ENCODE measurements around the gene NPY2R.

NPY2R gene

DNA sequence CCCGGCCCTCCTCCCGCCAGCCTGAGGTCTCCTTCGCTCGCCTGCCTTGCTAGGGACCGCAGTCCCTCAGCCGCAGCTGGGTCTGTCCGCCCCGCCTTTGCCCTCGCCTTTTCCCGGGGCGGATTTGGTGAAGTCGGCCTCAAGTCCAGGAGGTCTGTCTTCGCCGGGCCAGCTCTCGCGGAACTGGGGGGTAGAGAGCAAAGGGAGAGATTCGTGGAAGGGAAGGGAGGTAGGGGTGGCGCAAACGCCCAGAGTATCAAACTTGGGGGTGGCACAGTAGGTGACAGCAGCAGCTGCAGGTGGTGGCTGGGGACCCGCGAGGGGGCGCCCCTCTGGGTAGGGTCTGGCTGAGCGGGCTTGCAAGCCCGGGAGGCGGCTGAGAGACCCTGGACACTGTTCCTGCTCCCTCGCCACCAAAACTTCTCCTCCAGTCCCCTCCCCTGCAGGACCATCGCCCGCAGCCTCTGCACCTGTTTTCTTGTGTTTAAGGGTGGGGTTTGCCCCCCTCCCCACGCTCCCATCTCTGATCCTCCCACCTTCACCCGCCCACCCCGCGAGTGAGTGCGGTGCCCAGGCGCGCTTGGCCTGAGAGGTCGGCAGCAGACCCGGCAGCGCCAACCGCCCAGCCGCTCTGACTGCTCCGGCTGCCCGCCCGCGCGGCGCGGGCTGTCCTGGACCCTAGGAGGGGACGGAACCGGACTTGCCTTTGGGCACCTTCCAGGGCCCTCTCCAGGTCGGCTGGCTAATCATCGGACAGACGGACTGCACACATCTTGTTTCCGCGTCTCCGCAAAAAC is at the start of gene NPY2R:
Gene NPY2R, plus strand, starts transcription at position 379 of the 797 bp plus-strand sequence. CDS start 5,304 bp downstream, outside the sequence.
- DNase-seq: no peak

DNA sequence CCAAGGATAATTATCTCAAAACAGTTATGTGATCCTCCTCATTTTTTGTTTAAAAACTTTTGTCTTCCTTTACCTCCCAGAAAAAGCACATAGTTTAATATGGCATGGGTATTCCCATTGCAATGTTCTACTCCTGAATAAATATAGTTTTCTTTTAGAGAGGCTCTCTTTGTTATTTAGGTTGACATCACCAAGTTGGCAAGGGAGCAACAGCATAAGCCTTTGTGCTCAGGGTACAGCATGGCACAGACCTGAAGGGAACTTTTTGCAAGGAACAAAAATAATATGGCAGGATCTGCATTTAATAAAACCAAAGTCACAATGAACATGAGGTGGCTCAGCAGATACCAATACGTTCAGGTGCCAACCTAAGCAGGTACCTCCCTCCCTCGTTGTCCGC is 47.1 kb upstream of the NPY2R start:
- DNase-seq: no peak

DNA sequence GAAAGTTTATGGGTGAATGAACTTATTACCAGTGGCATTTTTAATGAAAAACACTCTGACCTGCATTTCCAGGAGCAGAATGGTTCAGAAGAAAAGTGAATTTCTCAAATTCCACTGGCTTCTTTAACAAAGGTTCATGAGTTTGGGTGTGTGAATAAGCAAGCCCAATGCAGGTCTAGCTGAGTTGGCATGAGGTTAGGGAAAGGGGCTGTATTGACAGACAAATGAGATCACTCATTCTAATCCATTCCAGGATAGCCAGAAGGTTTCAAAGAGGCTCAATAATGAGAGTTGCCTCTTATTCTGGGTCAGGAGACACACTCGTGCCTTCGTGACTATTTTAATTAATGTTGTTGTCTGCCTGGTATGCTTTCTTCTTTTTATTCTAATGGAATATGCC is 43.7 kb upstream of the NPY2R start:
- no peak for DNase-seq

GRCh38 chr4:155170569-155170968 is 37.9 kb upstream of the NPY2R start:
- DNase-seq: peak in 1 of 3 experiments; percentile 33

GRCh38 chr4:155173371-155173770 is 35.1 kb upstream of the NPY2R start:
- no peak for DNase-seq

GRCh38 chr4:155174668-155175067 is 33.8 kb upstream of the NPY2R start:
- DNase-seq: no peak

- no peak for DNase-seq
Measured at GRCh38 chr4:155179216-155179615, 29.2 kb upstream of the NPY2R start.

DNA sequence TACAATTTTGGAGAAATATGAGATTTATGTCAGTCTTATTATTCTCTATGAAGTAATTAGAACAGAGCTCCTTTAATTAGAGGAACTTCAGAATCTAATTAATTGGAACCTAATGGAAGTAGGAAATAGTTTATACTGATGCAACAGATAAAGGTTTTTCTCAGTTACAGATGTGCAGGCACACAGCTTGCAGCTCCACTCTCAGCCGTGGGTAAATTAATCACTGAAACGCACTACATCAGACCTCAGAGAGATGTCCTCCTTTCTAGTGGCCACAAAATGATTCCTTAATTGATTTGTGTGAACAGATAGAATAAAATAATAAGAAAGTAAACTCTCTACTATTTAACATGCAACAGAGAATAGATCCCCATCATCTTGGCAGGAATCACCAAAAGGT is 21.5 kb upstream of the NPY2R start:
- DNase-seq: no peak

DNA sequence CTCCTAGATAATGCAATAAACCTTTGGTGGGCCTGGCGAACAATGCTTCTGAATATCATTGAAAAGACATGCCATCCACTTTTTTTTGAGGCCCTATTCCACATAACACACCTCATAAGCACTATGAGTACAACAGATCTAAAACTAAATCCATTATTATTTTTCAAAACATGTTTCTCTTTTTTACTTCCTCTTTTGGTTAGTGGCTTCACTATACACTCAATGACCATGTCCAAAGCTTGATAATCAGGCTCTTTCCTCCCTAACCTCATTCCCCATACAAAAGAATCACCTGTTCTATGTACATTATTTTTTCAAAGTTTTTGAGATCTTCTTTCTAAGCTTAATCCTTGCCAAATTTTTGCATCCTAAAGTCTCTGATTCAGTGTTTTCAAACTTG is 20.4 kb upstream of the NPY2R start:
- no peak for DNase-seq

DNA sequence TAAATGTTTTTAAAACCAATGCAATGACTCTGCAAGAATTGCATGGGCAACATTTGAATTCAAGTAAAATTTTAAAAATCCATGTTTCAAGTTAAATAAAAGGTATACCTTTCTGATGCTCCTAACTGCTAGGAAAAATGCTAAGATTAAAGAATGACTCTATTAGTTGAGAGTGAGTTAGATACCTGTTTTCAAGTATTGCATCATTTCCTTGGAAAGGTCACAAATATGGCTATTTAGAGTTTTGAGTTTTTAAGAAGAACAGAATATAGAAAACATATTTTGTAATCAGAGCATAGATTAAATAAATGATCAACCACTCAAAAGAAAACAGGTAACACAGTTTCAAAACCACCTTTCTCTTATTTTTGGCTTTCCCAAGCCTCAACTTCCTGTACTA is 18.3 kb upstream of the NPY2R start:
- DNase-seq: no peak

DNA sequence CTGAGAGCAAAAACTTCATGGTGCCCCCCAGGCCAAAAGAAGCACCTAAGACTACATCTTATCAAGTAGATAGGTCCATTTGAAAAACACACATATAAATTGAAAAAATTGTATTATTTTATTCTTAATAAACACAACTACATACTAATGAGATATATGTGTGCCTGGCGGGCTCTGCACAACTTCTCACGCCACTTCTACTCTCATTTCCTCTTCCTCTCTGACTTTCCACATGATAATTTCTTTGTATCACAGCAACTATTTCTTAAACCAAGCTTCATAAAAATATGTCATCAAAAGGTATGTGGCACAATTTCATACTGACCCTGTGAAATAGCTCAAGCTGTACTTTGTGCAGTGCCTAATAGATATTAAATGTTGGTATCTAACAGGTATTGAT is 10.7 kb upstream of the NPY2R start:
- no peak for DNase-seq

- peak in 2 of 3 experiments; percentile 16 to 44 for DNase-seq
Measured at GRCh38 chr4:155207534-155208257, 740 bp upstream of the NPY2R start.

GRCh38 chr4:155220025-155220424 is 11.6 kb downstream of the NPY2R start:
- no peak for DNase-seq

- DNase-seq: no peak
Measured at GRCh38 chr4:155227131-155227530, 18.7 kb downstream of the NPY2R start.

DNA sequence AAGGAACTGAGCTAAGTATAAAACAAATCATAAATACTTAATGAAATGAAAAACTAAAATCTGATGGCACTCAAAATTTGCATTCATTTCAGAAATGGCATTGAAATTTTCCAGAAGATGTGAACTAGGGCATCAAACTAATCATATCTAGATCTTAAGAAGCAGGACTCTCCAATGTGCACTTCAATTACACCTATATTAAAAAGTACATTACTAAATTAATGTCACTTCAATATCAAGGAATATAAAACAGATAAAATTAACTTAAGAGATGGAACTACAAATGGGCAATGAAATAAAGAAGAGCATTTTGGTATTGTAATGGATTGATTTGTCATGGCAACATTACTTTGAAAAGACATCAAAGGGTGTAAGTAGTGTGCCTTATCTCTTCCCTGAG is 20.3 kb downstream of the NPY2R start:
- DNase-seq: no peak

- DNase-seq: no peak
Measured at GRCh38 chr4:155232432-155232831, 24.0 kb downstream of the NPY2R start.

- no peak for DNase-seq
Measured at GRCh38 chr4:155234206-155234605, 25.8 kb downstream of the NPY2R start.

- DNase-seq: no peak
Measured at GRCh38 chr4:155237567-155237966, 29.1 kb downstream of the NPY2R start.

GRCh38 chr4:155241225-155241624 is 32.8 kb downstream of the NPY2R start:
- DNase-seq: no peak

GRCh38 chr4:155241664-155242063 is 33.2 kb downstream of the NPY2R start:
- DNase-seq: no peak

DNA sequence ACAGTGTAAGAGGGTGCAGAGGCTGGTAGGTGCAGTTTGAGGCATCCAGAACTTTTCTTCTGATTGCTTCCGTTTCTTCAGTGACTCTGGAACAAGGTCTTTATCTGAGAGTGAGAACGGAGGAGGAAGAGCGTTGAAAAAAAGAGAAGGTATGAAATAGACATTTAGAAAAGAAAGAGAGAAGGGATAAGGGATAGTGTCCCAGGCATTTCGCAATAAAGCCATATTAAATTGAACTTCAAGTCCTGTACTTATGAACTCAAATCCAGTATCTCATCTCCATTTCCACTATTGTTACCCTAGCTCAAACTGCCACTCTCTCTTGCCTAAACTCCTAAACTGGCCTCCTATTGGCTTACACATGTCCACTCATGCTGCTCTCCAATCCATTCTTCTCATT is 36.7 kb downstream of the NPY2R start:
- no peak for DNase-seq

- DNase-seq: peak in 2 of 3 experiments; percentile 30 to 80
Measured at GRCh38 chr4:155248002-155248896, 39.8 kb downstream of the NPY2R start.

DNA sequence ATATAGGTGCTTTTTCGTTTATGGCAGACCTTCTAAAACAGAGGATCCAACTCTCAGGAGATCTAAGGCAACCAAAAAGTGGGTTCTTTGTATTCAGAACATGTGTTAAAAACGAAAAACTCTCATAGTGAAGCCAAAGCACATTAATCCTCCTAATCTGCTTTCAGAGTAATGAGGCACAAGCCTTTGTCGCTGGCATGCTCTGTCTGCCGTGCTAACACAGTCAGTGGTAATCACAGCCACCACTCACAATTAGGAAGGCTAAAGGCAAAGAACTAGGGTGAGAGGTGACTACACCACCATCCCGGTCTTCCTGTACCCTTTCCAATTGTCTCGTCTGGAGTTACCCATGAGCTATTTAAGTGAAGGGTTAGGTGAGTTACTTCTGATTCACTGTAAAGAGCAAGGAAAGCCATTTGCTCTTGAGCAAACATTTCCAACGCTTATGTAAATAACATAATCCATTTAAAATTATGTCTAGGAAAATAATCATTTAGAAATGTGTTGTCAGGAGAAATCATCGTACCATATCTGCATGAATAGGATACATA is 40.7 kb downstream of the NPY2R start:
- DNase-seq: peak in 2 of 3 experiments; percentile 55 to 83

All from NCI-H1417 (cell line).